Measurements from ENCODE around the gene EFNA2.
A peak's percentile ranks its signal among the peaks of the same experiment; 100 is the strongest.

EFNA2 gene

DNA sequence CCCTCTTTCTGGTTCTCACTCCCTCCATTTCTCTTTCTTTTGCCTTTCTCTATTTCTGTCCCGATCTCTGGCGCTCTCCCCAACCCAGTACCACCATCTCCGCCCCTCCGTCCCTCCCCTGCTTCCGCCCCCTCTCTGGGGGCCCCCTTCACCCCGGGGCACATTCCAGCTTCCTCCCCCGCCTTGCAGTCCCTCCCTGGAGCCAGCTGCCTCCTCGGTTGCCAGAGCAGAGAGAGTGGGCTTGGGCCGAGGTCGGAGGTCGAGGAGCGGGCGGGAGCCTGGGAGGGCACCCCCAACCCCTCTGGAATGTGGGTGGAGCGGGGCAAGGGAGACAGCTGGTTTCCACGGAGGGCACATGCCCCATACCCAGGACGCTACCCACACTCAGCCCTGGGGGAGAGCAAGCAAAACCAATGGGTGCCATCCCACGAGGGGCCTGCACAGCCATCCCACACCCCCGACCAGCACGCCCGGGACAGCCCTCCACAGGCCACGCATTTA lies 23.0 kb upstream of the EFNA2 start:
- DNase-seq (ENCODE audit: low read depth): no peak
- H3K4me3 ChIP-seq (ENCODE audit: low read depth, low read length): peak overlapping the region; percentile 93
- TF ChIP-seq, protein P1, sequence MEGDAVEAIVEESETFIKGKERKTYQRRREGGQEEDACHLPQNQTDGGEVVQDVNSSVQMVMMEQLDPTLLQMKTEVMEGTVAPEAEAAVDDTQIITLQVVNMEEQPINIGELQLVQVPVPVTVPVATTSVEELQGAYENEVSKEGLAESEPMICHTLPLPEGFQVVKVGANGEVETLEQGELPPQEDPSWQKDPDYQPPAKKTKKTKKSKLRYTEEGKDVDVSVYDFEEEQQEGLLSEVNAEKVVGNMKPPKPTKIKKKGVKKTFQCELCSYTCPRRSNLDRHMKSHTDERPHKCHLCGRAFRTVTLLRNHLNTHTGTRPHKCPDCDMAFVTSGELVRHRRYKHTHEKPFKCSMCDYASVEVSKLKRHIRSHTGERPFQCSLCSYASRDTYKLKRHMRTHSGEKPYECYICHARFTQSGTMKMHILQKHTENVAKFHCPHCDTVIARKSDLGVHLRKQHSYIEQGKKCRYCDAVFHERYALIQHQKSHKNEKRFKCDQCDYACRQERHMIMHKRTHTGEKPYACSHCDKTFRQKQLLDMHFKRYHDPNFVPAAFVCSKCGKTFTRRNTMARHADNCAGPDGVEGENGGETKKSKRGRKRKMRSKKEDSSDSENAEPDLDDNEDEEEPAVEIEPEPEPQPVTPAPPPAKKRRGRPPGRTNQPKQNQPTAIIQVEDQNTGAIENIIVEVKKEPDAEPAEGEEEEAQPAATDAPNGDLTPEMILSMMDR (IDR thresholded peaks at IDR 0.05; ENCODE audit: insufficient read depth, low read depth, low read length, missing control alignments): no peak

DNA sequence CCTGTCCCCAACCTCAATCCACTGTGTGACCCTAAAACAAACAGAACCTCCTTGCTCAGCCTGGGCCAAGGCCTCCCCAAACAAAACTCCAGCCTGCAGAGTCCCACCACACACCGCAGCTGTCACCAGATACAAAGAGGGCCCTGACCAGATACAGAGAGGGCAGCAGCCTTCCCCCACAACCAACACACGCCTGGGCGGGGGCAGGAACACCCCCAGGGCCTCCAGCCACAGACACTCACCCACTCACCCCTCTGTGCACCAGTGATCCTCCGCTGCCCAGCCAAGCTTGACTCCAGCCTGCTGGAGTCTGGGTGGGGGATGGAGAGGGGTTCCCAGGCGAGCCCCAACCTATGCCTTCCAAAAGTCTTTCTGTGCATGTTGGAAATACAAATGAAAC lies 22.5 kb upstream of the EFNA2 start:
- DNase-seq (ENCODE audit: low read depth): no peak
- H3K4me3 ChIP-seq (ENCODE audit: low read depth, low read length): peak overlapping the region; percentile 93
- TF ChIP-seq, protein P1 (IDR thresholded peaks at IDR 0.05; ENCODE audit: insufficient read depth, low read depth, low read length, missing control alignments): no peak

DNA sequence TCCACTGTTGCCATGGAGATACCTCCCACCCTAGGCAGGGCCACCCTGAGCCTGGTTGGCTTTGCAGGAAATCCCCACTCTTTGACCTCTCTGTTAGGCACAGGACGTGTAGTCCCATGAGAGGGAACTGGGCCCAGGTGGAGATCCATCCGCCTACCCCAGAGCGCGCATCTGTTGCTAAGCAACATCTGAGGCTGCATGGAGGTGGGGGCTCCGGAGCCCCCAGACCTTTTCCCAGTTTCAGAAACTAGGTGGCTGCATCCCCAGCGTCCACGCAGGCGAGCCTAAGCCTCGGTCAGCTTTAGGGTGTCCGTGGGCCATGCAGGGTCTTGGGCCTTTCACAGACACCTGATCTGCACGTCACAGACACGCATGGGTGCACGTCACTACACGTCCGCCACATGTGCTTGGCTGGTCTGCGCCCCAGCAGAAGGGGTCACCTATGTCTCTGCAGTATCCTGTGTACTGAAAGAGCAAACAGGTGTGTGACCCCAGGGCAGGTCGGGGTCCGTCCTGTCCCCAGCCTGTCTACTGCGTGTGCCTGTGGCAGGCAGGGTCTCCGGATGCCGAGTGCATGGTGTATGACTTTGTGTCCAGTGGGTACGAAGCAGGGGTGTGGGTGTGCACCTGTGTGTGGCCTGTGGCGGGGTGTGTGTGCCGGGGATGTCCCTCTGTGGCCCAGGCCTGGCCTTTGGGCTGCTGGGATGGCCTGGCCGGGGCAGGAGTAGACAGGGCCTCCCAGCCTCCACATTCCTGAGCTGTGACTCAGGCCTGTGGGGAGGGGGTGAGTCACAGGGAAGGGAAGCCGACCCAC lies 20.7 kb upstream of the EFNA2 start:
- TF ChIP-seq, protein P1 (IDR thresholded peaks at IDR 0.05; ENCODE audit: insufficient read depth, low read depth, low read length, missing control alignments): no peak
- peak; percentile 75 for DNase-seq (ENCODE audit: low read depth)
- peak overlapping the region; percentile 5 for H3K4me3 ChIP-seq (ENCODE audit: low read depth, low read length)

DNA sequence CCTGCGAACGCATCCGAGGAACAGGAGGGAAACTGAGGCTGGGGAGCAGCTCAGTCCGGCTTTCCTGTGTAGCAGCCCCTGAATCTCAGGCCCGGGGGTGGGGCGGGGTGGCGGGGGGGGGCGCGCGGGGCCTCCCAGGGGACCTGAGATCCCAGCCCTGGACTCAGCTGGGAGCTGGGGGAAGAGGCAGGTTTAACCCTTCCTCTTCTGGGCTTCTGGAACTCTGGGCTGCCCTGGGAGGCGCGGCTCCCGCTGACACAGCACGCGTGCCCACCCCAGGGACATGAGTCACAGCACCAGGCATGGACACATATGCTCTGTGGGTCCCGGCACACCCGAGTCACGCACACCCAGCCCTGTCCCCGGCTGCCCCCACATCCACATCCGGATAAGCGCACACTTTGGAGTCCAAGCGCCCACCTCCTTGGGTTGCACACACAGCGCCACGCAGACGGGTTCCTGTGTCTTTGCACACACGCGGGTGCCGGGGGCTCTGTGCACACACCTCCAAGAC lies 20.0 kb upstream of the EFNA2 start:
- no peak for DNase-seq (ENCODE audit: low read depth)
- TF ChIP-seq, protein P1 (IDR thresholded peaks at IDR 0.05; ENCODE audit: insufficient read depth, low read depth, low read length, missing control alignments): no peak
- peak overlapping the region; percentile 55 for H3K4me3 ChIP-seq (ENCODE audit: low read depth, low read length)

DNA sequence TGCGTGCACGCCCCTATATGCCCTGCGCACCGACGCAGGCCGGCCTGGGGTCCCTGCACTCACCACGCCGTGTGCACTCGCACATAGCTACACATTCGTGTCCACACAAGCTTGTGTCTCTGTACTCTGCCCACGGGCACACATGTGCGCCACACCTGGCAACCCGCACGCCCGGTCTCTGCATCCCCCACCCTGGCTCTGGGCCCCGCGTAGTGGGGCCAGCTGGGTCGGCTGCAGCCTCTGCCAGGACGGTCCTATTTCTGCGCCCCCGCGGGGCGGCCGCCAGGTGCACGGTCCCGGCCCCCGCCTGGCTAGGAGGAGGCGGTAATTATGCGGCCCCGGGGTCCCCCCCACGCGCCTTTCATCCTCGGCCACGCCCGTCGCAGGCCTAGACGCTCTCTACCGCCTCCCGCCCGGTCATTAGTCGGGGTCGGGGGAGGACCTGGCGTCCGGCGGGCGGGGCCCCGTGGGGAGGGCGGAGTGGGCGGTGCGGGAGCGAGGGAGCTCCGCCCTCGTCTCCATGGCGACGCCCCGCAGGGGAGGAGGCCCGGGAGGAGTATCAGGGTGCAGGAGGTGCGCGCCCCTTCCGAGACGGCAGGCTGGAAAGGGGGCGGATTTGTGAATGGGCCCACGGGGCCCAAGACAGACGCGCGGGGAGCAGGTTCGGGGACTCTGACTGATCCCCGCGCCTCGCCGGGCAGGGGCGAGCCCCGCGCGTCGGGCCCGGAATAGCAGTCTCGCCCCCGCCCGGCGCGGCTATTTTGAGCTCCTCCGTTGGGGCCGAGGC lies 19.4 kb upstream of the EFNA2 start:
- peak overlapping the region; percentile 55 for H3K4me3 ChIP-seq (ENCODE audit: low read depth, low read length)
- peak; percentile 93 for DNase-seq (ENCODE audit: low read depth)
- TF ChIP-seq, protein P1 (IDR thresholded peaks at IDR 0.05; ENCODE audit: insufficient read depth, low read depth, low read length, missing control alignments): no peak

DNA sequence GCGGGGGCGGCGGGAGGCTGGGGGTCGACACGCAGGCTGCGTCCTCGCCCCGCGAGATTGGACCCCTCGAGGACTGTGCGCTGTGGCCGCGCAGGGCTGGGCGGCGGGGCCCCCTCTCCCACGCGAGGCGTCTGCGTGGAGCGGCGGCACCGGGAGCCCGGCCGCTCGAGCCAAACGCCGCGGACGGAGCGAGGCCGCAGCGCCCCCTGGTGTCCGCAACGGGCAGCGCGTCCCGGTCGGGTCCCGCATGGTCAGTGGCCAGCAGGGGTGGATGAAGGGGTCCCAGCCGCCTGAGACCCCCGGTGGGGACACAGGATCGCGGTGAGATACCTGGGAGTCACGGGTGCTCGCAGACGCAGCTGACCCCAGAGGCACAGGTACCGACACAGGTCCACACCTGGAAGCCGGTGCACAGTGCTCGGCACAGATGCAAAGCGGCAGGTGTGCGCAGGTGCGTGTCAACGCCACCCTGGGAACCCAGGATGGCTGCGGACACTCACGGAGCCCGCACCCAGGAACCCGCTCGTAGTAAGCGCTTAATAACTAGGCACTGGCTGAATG lies 18.7 kb upstream of the EFNA2 start:
- TF ChIP-seq, protein P1 (IDR thresholded peaks at IDR 0.05; ENCODE audit: insufficient read depth, low read depth, low read length, missing control alignments): peak; percentile 92
- peak; percentile 69 for DNase-seq (ENCODE audit: low read depth)
- peak overlapping the region; percentile 55 for H3K4me3 ChIP-seq (ENCODE audit: low read depth, low read length)
